Anterior cingulate cortex (tissue), 58 donors: ENCODE measurements around the gene BIRC7.

Experiments
- DNase-seq, 58 donors: peaks; one replicate each; lab custom pipeline; 2025; lab: John Stamatoyannopoulos, UW

BIRC7 gene

DNA sequence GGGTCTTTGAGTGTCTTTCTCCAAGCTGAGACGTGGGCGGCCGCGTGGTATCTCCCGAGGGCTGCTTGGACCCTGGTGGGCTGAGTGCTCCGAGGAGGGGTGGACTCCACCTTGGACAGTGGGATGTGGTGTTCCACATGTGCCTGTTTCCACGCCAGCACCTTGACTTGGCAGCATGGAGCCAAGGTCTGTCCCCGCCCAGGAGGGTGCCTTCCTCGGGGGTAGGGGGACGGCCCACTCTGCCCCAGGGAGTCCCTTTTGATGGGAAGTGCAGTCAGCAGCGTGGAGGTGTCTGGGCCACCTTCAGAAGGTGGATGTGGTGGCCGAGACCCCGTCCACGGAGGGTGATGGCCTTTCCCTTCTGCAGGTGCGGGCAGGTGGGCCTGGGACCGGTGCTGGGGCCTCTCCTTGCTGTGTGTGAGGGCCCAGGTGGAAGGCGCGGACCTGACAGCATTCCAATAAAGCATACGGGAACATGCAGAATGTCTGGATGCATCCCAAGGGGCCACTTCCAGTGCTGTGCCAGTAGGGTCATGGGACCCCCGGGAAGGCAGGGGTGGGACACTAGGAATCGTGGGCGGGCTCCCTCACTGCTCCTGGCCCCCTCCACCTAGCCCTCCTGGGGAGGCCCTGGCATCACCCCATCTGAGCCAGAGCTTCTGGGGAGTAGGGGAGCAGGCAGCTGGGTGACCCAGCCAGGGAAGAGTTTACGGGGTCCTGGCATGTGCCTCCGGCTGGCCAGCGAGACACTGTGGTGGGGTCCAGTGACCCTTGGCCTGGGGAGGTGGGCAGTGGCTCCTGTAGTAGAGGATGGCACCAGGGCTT is 53.8 kb downstream of the BIRC7 start:
- DNase-seq, result no peak
